Measurements from ENCODE around the gene PRUNE1.

DNA sequence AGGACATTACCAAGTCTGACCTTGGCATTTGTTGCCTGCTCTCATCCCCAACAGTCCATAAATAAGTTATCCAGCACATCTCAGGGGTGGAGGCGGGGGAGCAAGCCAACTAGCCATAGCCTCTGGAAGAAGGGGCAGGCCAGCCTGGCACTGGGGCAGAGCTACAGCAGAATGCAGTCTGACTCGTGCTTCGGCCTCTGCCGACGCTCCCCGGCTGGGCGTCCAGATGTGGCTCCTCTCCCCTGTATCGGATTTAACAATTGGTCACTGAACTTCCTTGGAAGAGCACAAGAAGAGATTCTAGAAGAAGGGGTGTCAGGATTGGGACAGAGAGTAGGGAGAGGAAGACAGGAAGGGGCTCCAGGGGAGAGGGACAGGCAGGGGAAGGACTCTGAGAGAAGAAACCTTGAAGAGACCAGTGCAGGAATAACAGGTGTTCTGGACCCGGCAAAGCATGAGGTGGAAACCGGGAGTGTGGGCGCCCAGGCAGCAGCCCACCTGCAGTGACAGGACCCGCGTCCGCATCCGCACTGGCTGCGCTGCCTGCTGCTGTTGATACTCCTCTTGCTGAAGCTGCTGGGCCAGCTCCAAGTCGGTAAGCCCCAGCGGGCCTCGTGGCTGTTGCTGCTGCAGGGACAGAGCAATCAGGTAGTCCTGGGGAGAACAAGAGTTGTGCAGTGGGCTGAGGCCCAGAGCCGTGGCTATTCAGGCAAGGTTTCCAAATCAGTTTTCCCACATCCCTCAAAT is 10.9 kb upstream of the PRUNE1 start:
- TF ChIP-seq, protein P1, sequence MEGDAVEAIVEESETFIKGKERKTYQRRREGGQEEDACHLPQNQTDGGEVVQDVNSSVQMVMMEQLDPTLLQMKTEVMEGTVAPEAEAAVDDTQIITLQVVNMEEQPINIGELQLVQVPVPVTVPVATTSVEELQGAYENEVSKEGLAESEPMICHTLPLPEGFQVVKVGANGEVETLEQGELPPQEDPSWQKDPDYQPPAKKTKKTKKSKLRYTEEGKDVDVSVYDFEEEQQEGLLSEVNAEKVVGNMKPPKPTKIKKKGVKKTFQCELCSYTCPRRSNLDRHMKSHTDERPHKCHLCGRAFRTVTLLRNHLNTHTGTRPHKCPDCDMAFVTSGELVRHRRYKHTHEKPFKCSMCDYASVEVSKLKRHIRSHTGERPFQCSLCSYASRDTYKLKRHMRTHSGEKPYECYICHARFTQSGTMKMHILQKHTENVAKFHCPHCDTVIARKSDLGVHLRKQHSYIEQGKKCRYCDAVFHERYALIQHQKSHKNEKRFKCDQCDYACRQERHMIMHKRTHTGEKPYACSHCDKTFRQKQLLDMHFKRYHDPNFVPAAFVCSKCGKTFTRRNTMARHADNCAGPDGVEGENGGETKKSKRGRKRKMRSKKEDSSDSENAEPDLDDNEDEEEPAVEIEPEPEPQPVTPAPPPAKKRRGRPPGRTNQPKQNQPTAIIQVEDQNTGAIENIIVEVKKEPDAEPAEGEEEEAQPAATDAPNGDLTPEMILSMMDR (conservative IDR thresholded peaks at IDR 0.05; ENCODE audit: low read depth, low read length): no peak
- no peak for TF ChIP-seq MAFK (IDR thresholded peaks at IDR 0.05; ENCODE audit: low read depth, low read length)
- TF ChIP-seq RCOR1 (IDR thresholded peaks at IDR 0.05; ENCODE audit: insufficient replicate concordance, low read length): no peak

All from IMR-90 (cell line).